Left ventricle myocardium inferior (tissue), 1 donor: ENCODE data around the gene NRG3. TPM values are rescaled to one million over a fixed set of nuclear protein-coding genes. Genes with fewer than 3 reads are reported as not detected.

Experiments
- DNase-seq: peaks from one replicate; pipeline ENCODE4 v3.0.0-alpha.2; 2020
- H3K27ac ChIP-seq: fragments of 200-600 bp; replicated peaks from 2 replicates; pipeline ENCODE4 v1.8.0; 2021
- H3K27me3 ChIP-seq: fragments of 200-600 bp; 2 replicates; pipeline ENCODE4 v1.8.0; 2021; ENCODE audit warnings: low read depth
- H3K36me3 ChIP-seq: fragments of 200-600 bp; 2 replicates; pipeline ENCODE4 v1.8.0; 2021
- H3K4me1 ChIP-seq: fragments of 200-600 bp; 2 replicates; pipeline ENCODE4 v1.8.0; 2021
- H3K4me3 ChIP-seq: fragments of 200-600 bp; 2 replicates; pipeline ENCODE4 v1.8.0; 2021; ENCODE audit warnings: mild to moderate bottlenecking, moderate library complexity
- H3K9me3 ChIP-seq: fragments of 200-600 bp; replicated peaks from 2 replicates; pipeline ENCODE4 v1.8.0; 2021
- CTCF ChIP-seq: fragments of 200-600 bp; IDR thresholded peaks from 2 replicates; pipeline ENCODE4 v1.8.0; 2021; ENCODE audit warnings: antibody characterized with exemption, mild to moderate bottlenecking, borderline replicate concordance
- intact Hi-C: fragments of 100-400 bp; cut with micrococcal nuclease; formaldehyde crosslinking; loops from one replicate; pipeline ENCODE4 v1.11.0; 2022
- total RNA-seq: library from RNA; stranded (reverse); fragmentation: NEBNext Ultra II Directional; extraction: Animal tissue kit (Norgen Biotek cat#: 25700); gene quantifications from one replicate; pipeline ENCODE4 v1.2.1, GENCODE V29; 2021
- donor health status: DM: no; HTN: yes; CAD: no; lungs with severe emphysema.

Gene NRG3
- total RNA-seq, 1 donor from 2014 or later: 0.11 TPM

GRCh38 chr10:81884856-81885255, 9.9 kb downstream of the NRG3 start:
- Histone ChIP-seq H3K27ac (no peak overlapping the region), H3K4me1 (no peaks in the 10 kb centered on the region), H3K27me3 (peaks cover 15% of the 10 kb centered on the region), H3K4me3 (no peak overlapping the region), H3K9me3 (no peaks in the 10 kb centered on the region), H3K36me3 (no peaks in the 10 kb centered on the region)
- TF ChIP-seq CTCF: no peak
- no peak for DNase-seq
- intact Hi-C loops: no loop called here

GRCh38 chr10:81885491-81885890, 10.5 kb downstream of the NRG3 start:
- Histone ChIP-seq H3K4me3 (no peak overlapping the region), H3K36me3 (no peaks in the 10 kb centered on the region), H3K27me3 (peaks cover 9% of the 10 kb centered on the region), H3K27ac (no peak overlapping the region), H3K9me3 (no peaks in the 10 kb centered on the region), H3K4me1 (no peaks in the 10 kb centered on the region)
- no peak for TF ChIP-seq CTCF
- no peak for DNase-seq
- intact Hi-C loops: no loop called here

- H3K27ac ChIP-seq: no peak overlapping the region
- no peak for DNase-seq
- H3K36me3 ChIP-seq: no peaks in the 10 kb centered on the region
- H3K9me3 ChIP-seq: no peaks in the 10 kb centered on the region
- no peak for TF ChIP-seq CTCF
- H3K4me3 ChIP-seq: no peak overlapping the region
- H3K27me3 ChIP-seq: no peaks in the 10 kb centered on the region
- intact Hi-C loops: no loop called here
- no peaks in the 10 kb centered on the region for H3K4me1 ChIP-seq
Observed at GRCh38 chr10:81886939-81887338, 11.9 kb downstream of the NRG3 start.

GRCh38 chr10:81889181-81889769, 14.3 kb downstream of the NRG3 start:
- H3K27ac ChIP-seq: no peak overlapping the region
- intact Hi-C loops: no loop called here
- no peak for DNase-seq
- H3K4me1 ChIP-seq: no peaks in the 10 kb centered on the region
- no peak for TF ChIP-seq CTCF
- no peaks in the 10 kb centered on the region for H3K9me3 ChIP-seq
- H3K4me3 ChIP-seq: no peak overlapping the region
- H3K27me3 ChIP-seq: no peaks in the 10 kb centered on the region
- no peaks in the 10 kb centered on the region for H3K36me3 ChIP-seq

- intact Hi-C loops: no loop called here
- H3K9me3 ChIP-seq: no peaks in the 10 kb centered on the region
- no peak overlapping the region for H3K27ac ChIP-seq
- no peak for TF ChIP-seq CTCF
- no peaks in the 10 kb centered on the region for H3K4me1 ChIP-seq
- no peaks in the 10 kb centered on the region for H3K27me3 ChIP-seq
- no peak for DNase-seq
- no peak overlapping the region for H3K4me3 ChIP-seq
- no peaks in the 10 kb centered on the region for H3K36me3 ChIP-seq
Observed at GRCh38 chr10:81894616-81895015, 19.6 kb downstream of the NRG3 start.

- no peaks in the 10 kb centered on the region for H3K4me1 ChIP-seq
- no peaks in the 10 kb centered on the region for H3K36me3 ChIP-seq
- H3K27me3 ChIP-seq: no peaks in the 10 kb centered on the region
- no peak overlapping the region for H3K4me3 ChIP-seq
- no peak for DNase-seq
- no peak overlapping the region for H3K27ac ChIP-seq
- intact Hi-C loops: no loop called here
- TF ChIP-seq CTCF: no peak
- H3K9me3 ChIP-seq: no peaks in the 10 kb centered on the region
Observed at GRCh38 chr10:81898518-81898917, 23.5 kb downstream of the NRG3 start.
